ENCODE results near the gene M1AP. TPM values are rescaled to one million over a fixed set of nuclear protein-coding genes. Genes with fewer than 3 reads are reported as not detected.

Gene M1AP
- total and polyA plus RNA-seq, 11 donors, result 0.07 to 0.88 (median 0.21) TPM; not detected in 6

DNA sequence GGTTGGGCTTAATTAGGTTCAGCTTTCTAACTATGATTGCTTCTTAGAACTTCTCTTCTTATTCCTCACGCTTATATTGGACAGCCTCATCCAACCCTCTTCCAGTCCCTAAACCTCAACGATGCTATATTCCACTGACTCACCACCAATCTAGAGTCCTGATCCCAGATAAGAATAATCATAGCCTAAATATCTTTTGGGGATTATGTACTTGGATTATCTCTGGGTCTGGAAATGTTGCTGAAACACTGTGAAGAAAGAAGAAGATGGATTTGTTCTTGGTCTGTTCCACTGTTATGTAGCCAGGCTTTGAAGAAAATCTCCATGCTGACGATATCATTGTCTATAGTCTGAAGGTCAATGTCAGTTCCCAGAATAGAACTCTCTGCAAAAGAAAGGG, 66.7 kb downstream of the M1AP start:
- ATAC-seq (no peak), DNase-seq (no peak)
- Histone ChIP-seq H3K36me3 (no peaks in the 10 kb centered on the region), H3K9me3 (no peaks in the 10 kb centered on the region), H3K27me3 (no peaks in the 10 kb centered on the region), H3K27ac (no peak overlapping the region), H3K4me3 (no peak overlapping the region), H3K4me1 (peaks cover 0 to 57% (median 7%) of the 10 kb centered on the region in 12 donors)
- TF ChIP-seq POLR2A (IDR thresholded peaks at IDR 0.05), result no peak
- TF ChIP-seq, protein P1, sequence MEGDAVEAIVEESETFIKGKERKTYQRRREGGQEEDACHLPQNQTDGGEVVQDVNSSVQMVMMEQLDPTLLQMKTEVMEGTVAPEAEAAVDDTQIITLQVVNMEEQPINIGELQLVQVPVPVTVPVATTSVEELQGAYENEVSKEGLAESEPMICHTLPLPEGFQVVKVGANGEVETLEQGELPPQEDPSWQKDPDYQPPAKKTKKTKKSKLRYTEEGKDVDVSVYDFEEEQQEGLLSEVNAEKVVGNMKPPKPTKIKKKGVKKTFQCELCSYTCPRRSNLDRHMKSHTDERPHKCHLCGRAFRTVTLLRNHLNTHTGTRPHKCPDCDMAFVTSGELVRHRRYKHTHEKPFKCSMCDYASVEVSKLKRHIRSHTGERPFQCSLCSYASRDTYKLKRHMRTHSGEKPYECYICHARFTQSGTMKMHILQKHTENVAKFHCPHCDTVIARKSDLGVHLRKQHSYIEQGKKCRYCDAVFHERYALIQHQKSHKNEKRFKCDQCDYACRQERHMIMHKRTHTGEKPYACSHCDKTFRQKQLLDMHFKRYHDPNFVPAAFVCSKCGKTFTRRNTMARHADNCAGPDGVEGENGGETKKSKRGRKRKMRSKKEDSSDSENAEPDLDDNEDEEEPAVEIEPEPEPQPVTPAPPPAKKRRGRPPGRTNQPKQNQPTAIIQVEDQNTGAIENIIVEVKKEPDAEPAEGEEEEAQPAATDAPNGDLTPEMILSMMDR (IDR thresholded peaks at IDR 0.05), result no peak
- 75 to 82% (median 78%) methylated on average over 3 of the region's 3 CpGs for WGBS, 4 donors
- intact Hi-C loops (cut with DNase I), result loop anchor here in 7 of 10 donors (5.0 to 10.0 kb wide), 4 partner anchors 47 to 757 kb away; partner anchors contain the start of gene STAMBP (in 1 of the 7)

DNA sequence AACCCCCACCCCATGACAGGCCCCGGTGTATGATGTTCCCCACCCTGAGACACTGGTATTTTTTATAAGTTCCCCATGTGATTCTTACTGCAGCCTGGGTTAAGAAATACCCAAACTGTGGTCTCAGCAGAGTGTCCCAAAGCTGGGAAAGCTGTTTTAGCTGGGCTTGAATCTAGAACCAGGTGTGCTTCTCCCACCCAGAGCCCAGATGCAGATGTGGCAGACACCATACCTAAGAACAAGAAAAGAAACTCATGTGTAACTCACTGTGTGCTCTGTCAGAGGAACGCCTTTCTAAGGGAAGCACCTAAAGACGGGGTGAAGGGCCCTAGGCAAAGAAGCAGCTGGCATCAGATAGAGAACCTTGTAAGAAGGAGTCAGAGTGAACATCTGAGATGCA, 69.7 kb downstream of the M1AP start:
- no peak overlapping the region for H3K4me3 ChIP-seq
- no peak for DNase-seq
- TF ChIP-seq, protein P1 (IDR thresholded peaks at IDR 0.05), result no peak
- TF ChIP-seq POLR2A (IDR thresholded peaks at IDR 0.05), result no peak
- 89 to 93% (median 89%) methylated on average over 3 of the region's 3 CpGs for WGBS, 4 donors
- peak overlapping the region in 1 of 12 donors; percentile 20 for H3K27ac ChIP-seq
- H3K4me1 ChIP-seq, result peaks cover 0 to 61% (median 7%) of the 10 kb centered on the region in 12 donors
- intact Hi-C loops (cut with DNase I), result loop anchor here in 1 of 10 donors (5.0 kb wide), 1 partner anchor 76 kb away; no protein-coding TSS in a partner anchor
- H3K36me3 ChIP-seq, result no peaks in the 10 kb centered on the region
- no peak for ATAC-seq
- no peaks in the 10 kb centered on the region for H3K9me3 ChIP-seq
- peaks cover 0 to 3% (median 0%) of the 10 kb centered on the region in 9 donors for H3K27me3 ChIP-seq

DNA sequence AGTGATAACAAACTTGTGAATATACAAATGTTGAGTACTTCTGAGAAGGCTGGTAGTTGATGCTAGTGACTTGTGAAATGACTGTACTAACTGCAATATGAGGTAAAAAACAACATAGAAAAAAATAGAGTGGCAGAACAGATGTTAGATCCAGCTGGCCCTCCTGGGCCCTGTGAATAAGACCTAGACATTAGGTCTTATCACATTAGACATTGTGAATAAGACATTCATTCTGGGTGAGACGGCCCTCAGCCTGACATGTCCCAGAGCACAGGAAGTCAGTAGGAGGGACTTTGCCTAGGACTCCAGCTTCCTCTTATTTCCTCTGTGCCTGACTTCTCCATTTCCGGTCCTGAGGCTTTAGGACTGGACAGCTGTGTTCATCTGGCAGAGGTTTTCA, 70.7 kb downstream of the M1AP start:
- Histone ChIP-seq H3K27ac (peak overlapping the region in 8 of 12 donors; percentile 16 to 90 (median 52)), H3K9me3 (no peaks in the 10 kb centered on the region), H3K4me3 (peak overlapping the region in 1 of 12 donors; percentile 2), H3K36me3 (no peaks in the 10 kb centered on the region), H3K4me1 (peaks cover 0 to 61% (median 5%) of the 10 kb centered on the region in 12 donors), H3K27me3 (peaks cover 0 to 3% (median 0%) of the 10 kb centered on the region in 9 donors)
- peak in 3 of 5 donors; percentile 25 to 65 (median 62) for DNase-seq
- ATAC-seq, result peak; percentile 64 to 91 (median 82)
- intact Hi-C loops (cut with DNase I), result loop anchor here in 1 of 10 donors (5.0 kb wide), 1 partner anchor 75 kb away; no protein-coding TSS in a partner anchor
- WGBS, 4 donors, result 29 to 37% (median 30%) methylated on average over 2 of the region's 2 CpGs
- TF ChIP-seq POLR2A (IDR thresholded peaks at IDR 0.05), result no peak
- TF ChIP-seq, protein P1 (IDR thresholded peaks at IDR 0.05), result no peak

DNA sequence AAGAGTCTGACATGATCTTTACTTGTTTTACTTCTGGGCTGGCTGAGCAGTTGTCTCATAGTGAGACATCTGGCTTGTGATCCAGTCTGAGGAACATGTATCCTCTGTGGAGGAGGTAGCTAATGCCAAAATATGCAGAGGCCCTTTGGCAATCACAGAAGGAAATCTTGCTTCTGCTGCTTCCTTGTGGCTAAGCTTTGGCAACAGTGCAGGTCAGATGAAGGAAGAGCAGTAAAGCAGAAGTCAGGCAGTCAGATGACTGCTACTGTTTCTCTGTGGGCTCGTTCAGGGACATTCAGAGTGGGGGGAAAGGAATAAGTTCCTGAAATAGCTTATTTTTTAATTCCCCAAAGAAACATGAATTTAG, 71.3 kb downstream of the M1AP start:
- 14 to 40% (median 34%) methylated on average over 1 of the region's 1 CpG for WGBS, 4 donors
- H3K9me3 ChIP-seq, result no peaks in the 10 kb centered on the region
- peaks cover 0 to 3% (median 0%) of the 10 kb centered on the region in 9 donors for H3K27me3 ChIP-seq
- ATAC-seq (peak; percentile 74 to 84 (median 80)), DNase-seq (peak in 1 of 5 donors; percentile 34)
- intact Hi-C loops (cut with DNase I), result loop anchor here in 1 of 10 donors (5.0 kb wide), 1 partner anchor 75 kb away; no protein-coding TSS in a partner anchor
- H3K4me1 ChIP-seq, result peaks cover 0 to 61% (median 5%) of the 10 kb centered on the region in 12 donors
- H3K27ac ChIP-seq, result peak overlapping the region in 8 of 12 donors; percentile 19 to 90 (median 58)
- peak overlapping the region in 1 of 12 donors; percentile 2 for H3K4me3 ChIP-seq
- H3K36me3 ChIP-seq, result no peaks in the 10 kb centered on the region
- TF ChIP-seq, protein P1 (IDR thresholded peaks at IDR 0.05), result peak in 1 of 12 donors; percentile 8
- TF ChIP-seq POLR2A (IDR thresholded peaks at IDR 0.05), result no peak

All from heart left ventricle (tissue), 16 donors.